NCI-H446 treated with DMSO at 0.1 percent for 48 hours (cell line): ENCODE results near the gene CTSS.
"Not testable (repeated sequence)": the region's sequence is repeated elsewhere in the genome, so short reads cannot be mapped to it uniquely, and the experiment has no call there.

Source experiments
- DNase-seq: peaks from one replicate; lab custom pipeline; 2025; lab: John Stamatoyannopoulos, UW

Gene CTSS

DNA sequence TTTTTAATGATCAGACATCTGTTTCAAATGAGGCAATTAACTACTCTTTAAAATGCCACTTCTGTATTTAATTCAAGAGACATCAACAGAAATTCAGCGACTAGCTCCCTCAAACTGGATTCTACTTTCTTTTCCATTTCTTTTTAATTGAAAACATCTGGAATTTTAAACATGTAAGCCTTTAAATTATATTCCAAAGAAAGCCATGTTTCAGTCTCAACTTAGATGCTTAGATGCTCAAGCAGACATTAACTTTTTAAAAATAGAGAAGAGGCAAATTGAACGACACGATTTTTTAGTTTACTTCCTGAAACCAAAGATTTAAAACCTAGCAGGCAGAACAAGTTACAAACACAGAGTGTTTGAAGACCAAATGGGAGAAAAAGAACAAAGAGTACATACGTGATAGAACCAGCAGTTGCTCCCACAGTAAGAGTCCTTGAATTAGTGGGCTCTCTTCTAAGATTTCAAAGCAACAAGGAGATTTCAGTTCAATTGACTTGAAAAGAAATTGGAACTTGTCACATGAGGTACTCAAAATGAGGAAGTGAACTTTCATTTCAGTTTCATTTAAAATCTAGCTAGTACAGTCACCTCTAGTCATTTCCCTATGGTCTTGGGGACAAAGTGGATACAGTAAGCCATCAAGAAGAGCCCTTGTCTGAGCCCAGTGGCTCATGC, at the start of gene CTSS:
CTSS (minus strand) TSS at position 483 of the 681 bp plus-strand sequence. CDS start 1,015 bp downstream, outside the sequence.
- no peak for DNase-seq

- no peak for DNase-seq
Measured at GRCh38 chr1:150813028-150813707, 47.6 kb upstream of the CTSS start.

DNA sequence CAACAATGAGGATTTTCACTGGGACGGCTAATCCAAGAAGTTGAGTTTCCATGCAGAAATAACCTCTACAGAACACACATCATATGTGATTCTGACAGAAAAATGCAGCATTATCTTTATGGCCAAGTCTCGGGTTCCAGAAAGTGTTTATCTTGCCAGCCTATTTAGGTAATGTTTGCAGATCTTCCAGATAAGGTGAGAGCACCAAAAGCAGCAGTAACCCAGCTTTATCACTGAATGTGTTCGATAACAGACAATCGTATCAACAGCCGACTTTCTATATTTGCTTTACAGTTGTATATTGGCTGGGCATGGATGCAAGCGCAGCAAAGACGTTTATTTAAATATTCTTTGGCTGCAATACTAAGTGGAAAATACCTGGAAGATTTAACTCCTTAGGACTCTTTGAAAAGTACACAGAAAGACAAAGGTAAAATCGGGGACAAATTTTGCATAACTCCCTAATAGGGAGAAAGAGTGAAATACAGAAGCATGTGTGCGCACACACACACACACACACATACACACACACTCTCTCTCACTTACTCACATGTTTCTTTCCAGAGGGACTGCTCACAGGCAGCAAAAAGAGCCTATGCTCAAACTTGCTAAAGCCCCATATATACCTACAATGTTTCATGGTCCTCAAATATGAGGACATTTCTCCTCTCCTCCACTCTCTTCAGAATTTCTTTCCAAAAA, 45.5 kb upstream of the CTSS start:
- DNase-seq, result no peak

DNA sequence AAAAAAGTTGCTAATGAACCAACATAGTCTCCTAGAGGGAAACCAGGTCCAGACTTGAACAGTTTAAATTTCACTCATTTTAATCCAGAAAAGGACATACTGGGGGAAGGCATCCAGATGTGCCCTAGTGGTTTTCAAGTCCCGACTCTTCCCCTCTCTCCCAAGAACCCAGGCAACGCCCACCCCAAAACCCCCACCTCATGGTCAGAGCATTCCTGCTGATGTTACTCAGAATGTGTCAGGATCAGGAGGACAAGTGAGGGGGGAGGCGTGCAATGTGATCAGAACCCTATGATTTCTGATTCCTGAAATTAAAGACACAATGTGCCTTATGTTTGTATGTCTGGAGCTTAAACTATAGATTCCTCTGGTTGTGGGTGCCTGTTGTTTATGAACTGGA, 44.1 kb upstream of the CTSS start:
- DNase-seq, result no peak

DNA sequence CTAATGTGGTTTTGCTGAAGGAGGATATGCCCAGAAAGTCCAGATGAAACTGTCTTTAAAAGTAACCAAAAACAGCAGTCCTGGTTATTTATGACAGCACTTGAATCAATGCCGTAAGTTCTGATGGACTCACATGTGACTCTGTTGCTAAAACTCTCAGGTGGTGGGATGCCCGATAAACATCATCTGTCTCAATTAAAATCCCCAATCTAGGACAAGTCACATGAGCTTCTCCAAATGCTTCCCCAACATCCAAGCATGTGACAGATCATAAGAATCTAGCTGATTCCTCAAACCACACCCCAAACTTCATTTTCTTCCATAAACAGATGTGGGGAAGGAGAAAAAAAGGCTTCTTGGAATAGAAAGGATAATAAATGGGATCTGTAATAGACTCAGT, 43.3 kb upstream of the CTSS start:
- no peak for DNase-seq

DNA sequence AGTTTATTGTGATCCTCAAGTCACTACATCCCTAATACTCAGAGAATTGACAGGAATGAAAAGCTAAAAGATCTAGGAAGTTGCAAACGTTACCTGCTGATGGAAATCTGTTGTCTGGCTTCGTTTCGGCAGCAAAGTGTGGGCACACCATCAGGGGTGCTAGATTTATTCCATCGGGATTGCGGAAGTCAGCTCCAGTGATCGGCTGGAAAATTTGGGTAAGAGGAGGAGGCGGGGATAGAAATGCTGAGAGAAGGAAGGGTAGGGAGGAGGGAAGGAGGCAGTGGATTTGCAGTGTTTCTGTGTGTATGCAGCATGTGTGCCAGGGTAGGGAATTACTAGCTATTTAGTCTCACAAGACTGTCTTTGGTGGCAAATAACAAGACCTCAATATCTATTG, 42.5 kb upstream of the CTSS start, which contains the start of gene CTSK:
CTSK (minus strand) TSS at position 140 of the 400 bp plus-strand sequence. CDS start 1,455 bp downstream, outside the sequence.
- DNase-seq, result no peak

GRCh38 chr1:150807249-150808023, 41.9 kb upstream of the CTSS start:
- DNase-seq, result no peak

DNA sequence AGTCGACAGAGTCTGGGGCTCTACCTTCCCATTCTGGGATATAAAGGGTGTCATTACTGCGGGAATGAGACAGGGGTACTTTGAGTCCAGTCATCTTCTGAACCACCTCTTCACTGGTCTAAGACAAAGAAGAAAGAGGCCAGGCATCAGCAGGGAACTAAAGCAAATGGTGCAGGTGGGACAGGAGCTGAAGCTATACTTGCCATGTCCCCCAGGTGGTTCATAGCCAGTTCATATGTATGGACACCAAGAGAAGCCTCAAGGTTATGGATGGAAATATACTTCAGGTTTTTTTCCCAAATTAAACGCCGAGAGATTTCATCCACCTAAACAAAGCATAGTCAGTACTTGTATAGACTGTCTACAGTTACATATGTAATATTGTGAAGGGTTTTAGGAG, 40.3 kb upstream of the CTSS start:
- DNase-seq, result no peak

DNA sequence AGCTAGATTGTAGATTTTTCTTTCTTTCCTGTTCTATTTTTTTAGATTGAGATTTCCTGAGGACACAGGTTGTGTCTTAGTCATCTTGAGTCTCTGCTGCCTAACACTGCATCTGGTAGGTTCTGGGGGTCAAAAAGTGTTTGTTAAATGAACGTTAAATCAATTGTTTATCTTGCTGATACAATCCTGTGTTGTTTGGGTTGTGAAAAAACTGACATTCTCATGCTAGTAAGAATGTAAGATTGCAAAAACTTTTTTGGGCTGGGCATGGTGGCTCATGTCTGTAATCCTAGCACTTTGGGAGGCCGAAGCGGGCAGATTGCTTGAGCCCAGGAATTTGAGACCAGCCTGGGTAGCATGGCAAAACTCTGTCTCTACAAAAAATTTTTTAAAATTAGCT, 39.1 kb upstream of the CTSS start:
- DNase-seq, result no peak

- DNase-seq, result no peak
Measured at GRCh38 chr1:150799089-150799488, 33.5 kb upstream of the CTSS start.

DNA sequence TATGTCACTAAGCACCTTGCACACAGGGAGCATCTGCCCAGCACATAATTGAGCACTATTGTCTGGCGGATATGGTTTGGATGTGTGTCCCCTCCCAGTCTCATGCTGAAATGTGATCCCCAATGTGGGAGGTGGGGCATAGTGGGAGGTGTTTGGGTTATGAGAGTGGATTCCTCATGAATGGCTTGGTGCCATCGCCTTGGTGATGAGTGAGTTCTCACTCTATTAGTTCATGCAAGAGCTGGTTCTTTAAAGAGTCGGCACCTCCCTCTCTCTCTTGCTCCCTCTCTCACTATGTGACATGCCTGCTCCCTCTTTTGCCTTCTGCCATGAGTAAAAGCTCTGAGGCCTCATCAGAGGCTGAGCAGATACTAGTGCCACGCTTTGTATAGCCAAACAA, 32.9 kb upstream of the CTSS start:
- DNase-seq, result no peak

DNA sequence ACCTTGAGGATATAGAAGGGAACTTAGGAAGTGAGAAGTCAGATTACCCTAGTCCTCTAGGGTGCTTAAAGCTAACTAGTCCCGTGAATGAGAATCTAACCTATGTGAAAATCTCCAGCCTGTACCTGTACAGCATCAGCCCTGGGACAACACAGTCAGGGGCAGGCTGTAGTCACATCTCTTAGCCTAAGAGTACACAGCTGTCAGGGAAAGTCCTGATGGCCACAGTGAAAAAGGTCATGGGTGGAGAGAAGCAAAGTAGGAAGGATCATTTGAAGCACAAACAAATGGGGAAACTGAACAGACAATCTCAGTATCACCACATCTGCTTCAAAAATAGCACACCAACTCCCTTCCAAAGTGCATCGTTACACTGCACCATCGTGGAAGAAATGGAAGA, 30.8 kb upstream of the CTSS start:
- DNase-seq, result no peak

DNA sequence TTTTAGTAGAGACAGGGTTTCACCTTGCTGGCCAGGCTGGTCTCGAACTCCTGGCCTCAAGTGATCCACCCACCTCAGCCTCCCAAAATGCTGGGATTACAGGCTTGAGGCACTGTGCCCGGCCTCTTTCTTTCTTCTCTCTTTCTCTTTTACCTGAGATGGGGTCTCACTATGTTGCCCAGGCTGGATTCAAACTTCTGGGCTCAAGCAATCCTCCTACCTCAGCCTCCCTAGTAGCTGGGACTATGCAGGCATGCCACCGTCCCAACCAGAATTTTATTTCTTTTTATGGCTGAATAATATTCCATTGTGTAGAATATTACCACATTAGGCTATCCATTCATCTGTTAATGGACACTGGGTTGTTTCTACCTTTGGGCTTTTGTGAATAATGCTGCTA, 28.2 kb upstream of the CTSS start:
- not testable (repeated sequence) for DNase-seq

DNA sequence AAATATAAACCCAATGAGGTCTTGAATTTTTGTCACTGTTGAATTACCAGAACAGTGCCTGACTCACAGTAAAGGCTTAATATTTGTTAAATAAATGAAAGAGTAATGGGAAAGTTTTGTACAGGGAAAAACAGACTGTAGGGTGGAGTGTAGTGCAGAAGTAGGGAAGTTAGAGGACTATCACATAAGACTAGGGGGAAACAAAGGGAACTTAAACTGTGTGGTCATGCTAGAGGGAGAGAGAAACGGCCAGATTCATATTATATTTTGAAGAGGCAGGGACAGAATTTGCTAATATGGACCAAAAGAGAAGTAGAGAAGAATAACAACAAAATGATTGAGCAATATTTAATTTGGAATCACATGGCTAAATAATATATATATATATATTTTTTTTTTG, 27.6 kb upstream of the CTSS start:
- DNase-seq, result no peak

DNA sequence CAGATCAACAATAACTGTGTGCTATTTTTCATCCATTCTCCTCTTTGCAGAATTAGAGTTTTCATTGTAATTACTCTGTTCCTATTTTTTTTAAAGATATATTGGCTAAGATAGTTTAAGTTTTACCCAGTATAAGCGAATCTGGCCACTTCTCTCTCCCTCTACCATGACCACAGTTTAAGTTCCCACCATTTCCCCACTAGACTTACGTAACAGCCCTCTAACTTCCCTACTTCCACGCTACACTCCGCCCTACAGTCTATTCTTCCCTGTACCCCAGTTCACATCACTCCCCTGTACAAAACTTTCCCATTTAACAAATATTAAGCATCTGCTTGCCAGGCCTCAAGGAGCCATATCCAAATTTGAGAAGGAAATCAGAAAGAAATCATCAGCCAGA, 26.0 kb upstream of the CTSS start:
- DNase-seq, result no peak

- no peak for DNase-seq
Measured at GRCh38 chr1:150789396-150789795, 23.8 kb upstream of the CTSS start.

- no peak for DNase-seq
Measured at GRCh38 chr1:150788946-150789345, 23.4 kb upstream of the CTSS start.

GRCh38 chr1:150787455-150787854, 21.9 kb upstream of the CTSS start:
- DNase-seq, result no peak

DNA sequence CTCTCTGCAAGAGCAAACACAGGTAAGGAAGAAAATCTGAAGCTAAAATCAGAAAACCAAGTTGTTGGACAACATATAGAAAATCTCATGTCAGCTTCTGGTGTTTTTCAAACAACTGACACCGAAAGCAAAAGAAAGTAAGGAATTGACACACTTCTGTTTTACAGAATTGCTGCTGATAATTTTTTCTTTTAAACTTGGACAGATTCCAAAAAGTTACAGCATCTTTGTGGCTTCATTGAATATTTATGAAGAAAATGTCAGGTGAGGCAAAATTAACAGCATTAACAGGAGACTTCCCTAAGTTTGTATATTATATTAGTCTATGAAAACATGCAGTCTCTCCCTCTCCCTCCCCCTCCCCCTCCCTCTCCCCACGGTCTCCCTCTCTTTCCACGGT, 14.9 kb upstream of the CTSS start:
- no peak for DNase-seq

GRCh38 chr1:150778409-150778808, 12.8 kb upstream of the CTSS start:
- DNase-seq, result no peak

GRCh38 chr1:150777544-150777943, 12.0 kb upstream of the CTSS start:
- DNase-seq, result no peak

- not testable (repeated sequence) for DNase-seq
Measured at GRCh38 chr1:150775931-150776505, 10.4 kb upstream of the CTSS start.
